Keratinocyte (primary cell): ENCODE results near the gene MRPS11.

Experiments used
- EZH2 ChIP-seq: IDR thresholded peaks from one replicate; pipeline ENCODE4 v1.6.1; 2012; ENCODE audit warnings: inconsistent platforms, mild to moderate bottlenecking, low read length, moderate library complexity
- TF ChIP-seq, protein P1 (sequence below), 3 experiments: IDR thresholded peaks in 1 of 3; conservative IDR thresholded peaks in 1 of 3; optimal IDR thresholded peaks in 1 of 3; 2 replicates in 2 of 3; 3 replicates in 1 of 3; pipeline versions ENCODE3 to v1.5.1; 2011; ENCODE audit warnings: low read length in 3 of 3, mild to moderate bottlenecking in 3 of 3, moderate library complexity in 2 of 3, control low read depth in 1 of 3, inconsistent platforms in 1 of 3; ENCODE audit not compliant: insufficient read depth in 2 of 3; ENCODE audit errors: extremely low read depth in 1 of 3

DNA sequence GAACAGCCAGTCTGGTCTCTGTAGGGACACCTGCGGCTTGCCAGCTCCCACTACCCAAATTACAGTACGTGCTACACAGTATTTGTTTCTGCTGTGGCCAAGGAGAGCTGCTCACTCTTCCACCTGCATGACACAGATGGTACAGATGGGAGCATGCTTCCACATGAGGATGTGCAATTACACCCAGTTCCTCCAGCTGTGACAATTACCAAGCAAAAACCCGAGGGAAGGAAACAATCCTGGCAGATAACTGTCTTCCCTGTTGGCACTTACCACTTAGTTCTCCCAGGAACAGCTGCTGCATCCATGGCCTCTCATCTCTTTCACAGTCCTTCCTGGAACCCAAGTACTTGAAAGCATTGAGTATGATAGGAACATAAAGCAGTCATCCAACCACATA is 44.6 kb downstream of the MRPS11 start:
- TF ChIP-seq, protein P1, sequence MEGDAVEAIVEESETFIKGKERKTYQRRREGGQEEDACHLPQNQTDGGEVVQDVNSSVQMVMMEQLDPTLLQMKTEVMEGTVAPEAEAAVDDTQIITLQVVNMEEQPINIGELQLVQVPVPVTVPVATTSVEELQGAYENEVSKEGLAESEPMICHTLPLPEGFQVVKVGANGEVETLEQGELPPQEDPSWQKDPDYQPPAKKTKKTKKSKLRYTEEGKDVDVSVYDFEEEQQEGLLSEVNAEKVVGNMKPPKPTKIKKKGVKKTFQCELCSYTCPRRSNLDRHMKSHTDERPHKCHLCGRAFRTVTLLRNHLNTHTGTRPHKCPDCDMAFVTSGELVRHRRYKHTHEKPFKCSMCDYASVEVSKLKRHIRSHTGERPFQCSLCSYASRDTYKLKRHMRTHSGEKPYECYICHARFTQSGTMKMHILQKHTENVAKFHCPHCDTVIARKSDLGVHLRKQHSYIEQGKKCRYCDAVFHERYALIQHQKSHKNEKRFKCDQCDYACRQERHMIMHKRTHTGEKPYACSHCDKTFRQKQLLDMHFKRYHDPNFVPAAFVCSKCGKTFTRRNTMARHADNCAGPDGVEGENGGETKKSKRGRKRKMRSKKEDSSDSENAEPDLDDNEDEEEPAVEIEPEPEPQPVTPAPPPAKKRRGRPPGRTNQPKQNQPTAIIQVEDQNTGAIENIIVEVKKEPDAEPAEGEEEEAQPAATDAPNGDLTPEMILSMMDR (optimal IDR thresholded peaks at IDR 0.05 in 1 of 3, IDR thresholded peaks at IDR 0.05 in 1 of 3, conservative IDR thresholded peaks at IDR 0.05 in 1 of 3; ENCODE audit: extremely low read depth in 1 of 3, insufficient read depth in 2 of 3, low read length in 3 of 3), result no peak
- TF ChIP-seq EZH2, result no peak
